Adrenal gland (tissue), 12 donors: ENCODE data around the gene GRID1. TPM values are rescaled to one million over a fixed set of nuclear protein-coding genes. Genes with fewer than 3 reads are reported as not detected.

Experiments used
- DNase-seq, 7 donors: peaks; one replicate each; pipeline ENCODE4 v3.0.0-alpha.2; 2019 to 2020
- H3K27ac ChIP-seq, 5 donors: fragments of 200-600 bp; sonication (generic) in 4 of 5; 1 replicate in 3 of 5; 2 replicates in 2 of 5; pipeline versions ENCODE4 v1.5.1 to v1.8.0; 2016 to 2020; ENCODE audit warnings: mild to moderate bottlenecking in 1 of 5
- H3K27me3 ChIP-seq: fragments of 200-600 bp; 2 replicates; pipeline ENCODE4 v1.8.0; 2021
- H3K36me3 ChIP-seq, 2 donors: fragments of 200-600 bp; replicated peaks in 1 of 2; 1 replicate in 1 of 2; 2 replicates in 1 of 2; pipeline versions ENCODE4 v1.5.1 to v1.8.0; 2018 to 2022
- H3K4me1 ChIP-seq, 2 donors: fragments of 200-600 bp; replicated peaks in 1 of 2; 1 replicate in 1 of 2; 2 replicates in 1 of 2; pipeline versions ENCODE4 v1.5.1 to v1.8.0; 2018 to 2021
- H3K4me3 ChIP-seq, 4 donors: fragments of 200-600 bp; sonication (generic) in 3 of 4; one replicate each; pipeline ENCODE4 v1.5.1; 2016 to 2018
- H3K9me3 ChIP-seq, 3 donors: fragments of 200-600 bp; sonication (generic) in 1 of 3; replicated peaks in 1 of 3; 1 replicate in 2 of 3; 2 replicates in 1 of 3; pipeline versions ENCODE4 v1.5.1 to v1.8.0; 2016 to 2021
- POLR2A ChIP-seq, 2 donors: fragments of 450-650 bp; IDR thresholded peaks; one replicate each; pipeline ENCODE4 v1.6.1; 2017; ENCODE audit warnings: antibody characterized with exemption in 2 of 2, mild to moderate bottlenecking in 2 of 2, moderate library complexity in 1 of 2
- WGBS, 4 donors: extraction: QIAGEN DNeasy Blood & Tissue Kit in 2 of 4; methylation state at CpG; one replicate each; pipeline versions ENCODE4 v1.1.5 to v1.1.7; 2013 to 2017; 5-methylcytosine and 5-hydroxymethylcytosine counted together
- intact Hi-C, 2 donors: fragments of 100-400 bp; cut with DNase I; formaldehyde crosslinking; loops; one replicate each; pipeline versions ENCODE4 v1.14.1 to v1.15.0; 2022 to 2023
- polyA plus RNA-seq, 3 donors: library from polyadenylated mRNA; stranded (reverse); fragments of 200-250 nt in 2 of 3; fragments of 350-450 nt in 1 of 3; fragmentation: Illumina TruSeq in 1 of 3; extraction: RNeasy Lipid Tissue Mini Kit (QIAGEN cat#74804) in 1 of 3; gene quantifications; one replicate each; pipeline ENCODE4 v1.2.3, GENCODE V29; 2013 to 2014
- total RNA-seq, 9 donors: library from RNA; depleted of rRNA in 4 of 9; stranded (reverse); fragments of >200 nt in 4 of 9; fragments of 120-200 nt in 1 of 9; fragmentation: NEBNext Ultra II Directional in 1 of 9; extraction: Animal tissue kit (Norgen Biotek cat#: 25700) in 1 of 9; gene quantifications; one replicate each; pipeline versions ENCODE4 v1.1.0 to v1.2.4, GENCODE V29; 2013 to 2023
- TF ChIP-seq, protein P1 (sequence below), 6 experiments: fragments of 450-650 bp in 4 of 6; fragments of 200-600 bp in 2 of 6; sonication (generic) in 1 of 6; IDR thresholded peaks; 1 replicate in 5 of 6; 2 replicates in 1 of 6; pipeline versions ENCODE4 v1.5.1 to v1.8.0; 2016 to 2021; ENCODE audit warnings: antibody characterized with exemption in 6 of 6, mild to moderate bottlenecking in 2 of 6, moderate library complexity in 1 of 6
- donor health status: healthy with polysubstance abuse.
- donor health status: Bipolar disorder and iron deficiency.
- donor health status: DM: yes; HTN: yes; CAD: no.
- donor health status: DM: no; HTN: no; CAD: no.
- donor health status: DM: no; HTN: no; CAD: no.
- donor health status: DM: yes; HTN: yes; CAD: no.

The GRID1 gene
- total and polyA plus RNA-seq, 12 donors, result 2.2 to 8.0 (median 4.1) TPM

DNA sequence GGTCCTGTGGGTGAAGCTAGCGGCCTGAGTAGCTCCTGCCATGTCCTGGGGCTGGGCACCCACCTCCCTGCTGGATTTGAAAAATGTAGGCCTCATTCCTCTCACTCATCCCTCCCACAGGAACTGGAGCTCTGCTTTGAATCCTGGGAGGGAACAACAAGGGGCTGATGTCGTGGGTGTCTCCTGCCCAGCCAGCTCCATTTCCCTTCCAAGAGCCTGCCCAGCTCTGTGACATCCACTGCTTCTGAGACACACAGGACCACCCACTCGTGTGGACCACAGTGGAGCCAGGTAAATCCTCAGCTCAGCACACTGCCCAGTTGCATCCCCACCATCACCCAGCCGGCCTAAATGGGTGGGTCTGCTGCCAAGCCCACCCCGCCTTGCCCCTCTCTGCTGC, 579.2 kb downstream of the GRID1 start:
- WGBS, 4 donors, result 63 to 92% (median 85%) methylated on average over 4 to 5 of the region's 5 CpGs
- intact Hi-C loops, result no loop called here
- Histone ChIP-seq H3K4me1 (no peaks in the 10 kb centered on the region), H3K9me3 (no peaks in the 10 kb centered on the region), H3K27ac (no peak overlapping the region), H3K36me3 (no peaks in the 10 kb centered on the region), H3K27me3 (no peaks in the 10 kb centered on the region), H3K4me3 (no peak overlapping the region)
- TF ChIP-seq, protein P1, sequence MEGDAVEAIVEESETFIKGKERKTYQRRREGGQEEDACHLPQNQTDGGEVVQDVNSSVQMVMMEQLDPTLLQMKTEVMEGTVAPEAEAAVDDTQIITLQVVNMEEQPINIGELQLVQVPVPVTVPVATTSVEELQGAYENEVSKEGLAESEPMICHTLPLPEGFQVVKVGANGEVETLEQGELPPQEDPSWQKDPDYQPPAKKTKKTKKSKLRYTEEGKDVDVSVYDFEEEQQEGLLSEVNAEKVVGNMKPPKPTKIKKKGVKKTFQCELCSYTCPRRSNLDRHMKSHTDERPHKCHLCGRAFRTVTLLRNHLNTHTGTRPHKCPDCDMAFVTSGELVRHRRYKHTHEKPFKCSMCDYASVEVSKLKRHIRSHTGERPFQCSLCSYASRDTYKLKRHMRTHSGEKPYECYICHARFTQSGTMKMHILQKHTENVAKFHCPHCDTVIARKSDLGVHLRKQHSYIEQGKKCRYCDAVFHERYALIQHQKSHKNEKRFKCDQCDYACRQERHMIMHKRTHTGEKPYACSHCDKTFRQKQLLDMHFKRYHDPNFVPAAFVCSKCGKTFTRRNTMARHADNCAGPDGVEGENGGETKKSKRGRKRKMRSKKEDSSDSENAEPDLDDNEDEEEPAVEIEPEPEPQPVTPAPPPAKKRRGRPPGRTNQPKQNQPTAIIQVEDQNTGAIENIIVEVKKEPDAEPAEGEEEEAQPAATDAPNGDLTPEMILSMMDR (IDR thresholded peaks at IDR 0.05), result no peak
- TF ChIP-seq POLR2A (IDR thresholded peaks at IDR 0.05), result no peak
- no peak for DNase-seq

DNA sequence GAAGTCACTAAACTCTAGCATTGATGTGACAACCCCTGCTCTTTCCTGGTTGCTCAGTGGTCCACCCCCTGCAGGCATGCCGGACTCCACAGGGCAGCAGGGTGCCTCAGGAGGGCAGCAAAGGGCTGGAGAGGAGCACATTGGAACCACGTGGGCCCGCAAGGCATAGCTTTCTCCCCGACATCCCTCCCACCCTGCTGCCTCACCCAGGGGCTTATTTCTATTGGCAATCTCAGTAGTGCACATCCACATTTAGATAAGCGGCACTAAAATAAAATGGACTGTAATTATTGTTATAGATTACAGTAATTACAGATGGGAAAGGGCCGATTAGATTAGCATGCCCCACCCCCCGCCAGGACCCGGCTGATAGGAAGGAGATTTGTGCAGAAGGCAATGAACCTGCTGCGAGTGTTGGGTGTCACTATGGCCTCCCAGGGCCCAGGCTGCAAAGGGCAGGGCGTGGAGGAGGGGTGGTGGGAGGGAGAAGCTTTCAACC, 580.1 kb downstream of the GRID1 start:
- Histone ChIP-seq H3K27ac (no peak overlapping the region), H3K9me3 (no peaks in the 10 kb centered on the region), H3K36me3 (no peaks in the 10 kb centered on the region), H3K27me3 (no peaks in the 10 kb centered on the region), H3K4me1 (no peaks in the 10 kb centered on the region), H3K4me3 (no peak overlapping the region)
- no peak for DNase-seq
- 76 to 82% (median 79%) methylated on average over 6 to 10 of the region's 10 CpGs for WGBS, 4 donors
- no peak for TF ChIP-seq POLR2A (IDR thresholded peaks at IDR 0.05)
- TF ChIP-seq, protein P1 (IDR thresholded peaks at IDR 0.05), result peak in 1 of 6 experiments; percentile 21
- intact Hi-C loops, result no loop called here

DNA sequence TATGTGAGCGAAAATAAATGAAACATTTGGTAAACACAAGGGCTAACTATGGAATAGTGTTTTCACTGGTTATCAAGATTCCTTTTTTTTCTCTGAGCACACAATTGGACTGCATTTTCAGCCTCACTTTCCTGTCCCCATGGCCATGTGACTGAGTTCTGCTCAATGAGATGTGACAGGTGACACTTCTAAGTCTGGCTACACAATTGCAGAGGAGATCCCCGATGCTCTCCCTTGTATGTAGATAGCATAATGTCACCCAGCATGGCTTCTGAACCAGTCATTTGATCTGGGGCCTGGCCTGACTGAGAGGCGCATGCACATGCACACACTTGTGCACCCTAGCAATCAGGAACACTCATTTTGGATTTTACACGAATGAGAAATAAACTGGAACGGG, 581.8 kb downstream of the GRID1 start:
- WGBS, 4 donors, result 75 to 88% (median 81%) methylated on average over 5 of the region's 5 CpGs
- no peaks in the 10 kb centered on the region for H3K4me1 ChIP-seq
- intact Hi-C loops, result no loop called here
- H3K9me3 ChIP-seq, result no peaks in the 10 kb centered on the region
- H3K4me3 ChIP-seq, result no peak overlapping the region
- H3K27me3 ChIP-seq, result no peaks in the 10 kb centered on the region
- TF ChIP-seq, protein P1 (IDR thresholded peaks at IDR 0.05), result no peak
- no peak for TF ChIP-seq POLR2A (IDR thresholded peaks at IDR 0.05)
- no peak for DNase-seq
- no peaks in the 10 kb centered on the region for H3K36me3 ChIP-seq
- no peak overlapping the region for H3K27ac ChIP-seq

DNA sequence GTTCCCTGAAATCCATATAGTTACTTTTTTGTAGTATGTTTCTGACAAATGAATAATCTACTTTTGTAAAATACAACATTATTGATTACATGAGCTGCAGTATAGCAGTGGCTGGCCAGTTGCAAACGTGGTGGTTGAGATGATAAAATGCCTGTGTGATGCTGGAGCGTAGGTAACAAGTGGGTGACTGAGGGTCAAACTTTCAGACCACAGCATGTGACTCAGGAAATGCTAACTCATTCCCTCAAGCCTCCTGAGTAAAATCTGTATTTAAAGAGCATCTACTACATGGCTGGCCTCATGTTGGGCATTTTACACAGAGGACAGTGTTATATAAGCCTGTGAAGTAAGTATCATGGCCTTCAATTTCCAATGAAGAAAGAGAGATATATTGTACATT, 585.2 kb downstream of the GRID1 start:
- H3K4me1 ChIP-seq, result no peaks in the 10 kb centered on the region
- TF ChIP-seq POLR2A (IDR thresholded peaks at IDR 0.05), result no peak
- H3K36me3 ChIP-seq, result no peaks in the 10 kb centered on the region
- WGBS, 4 donors, result 73 to 81% (median 79%) methylated on average over 2 of the region's 2 CpGs
- no peaks in the 10 kb centered on the region for H3K9me3 ChIP-seq
- no peak overlapping the region for H3K27ac ChIP-seq
- DNase-seq, result no peak
- H3K27me3 ChIP-seq, result no peaks in the 10 kb centered on the region
- no peak overlapping the region for H3K4me3 ChIP-seq
- intact Hi-C loops, result no loop called here

DNA sequence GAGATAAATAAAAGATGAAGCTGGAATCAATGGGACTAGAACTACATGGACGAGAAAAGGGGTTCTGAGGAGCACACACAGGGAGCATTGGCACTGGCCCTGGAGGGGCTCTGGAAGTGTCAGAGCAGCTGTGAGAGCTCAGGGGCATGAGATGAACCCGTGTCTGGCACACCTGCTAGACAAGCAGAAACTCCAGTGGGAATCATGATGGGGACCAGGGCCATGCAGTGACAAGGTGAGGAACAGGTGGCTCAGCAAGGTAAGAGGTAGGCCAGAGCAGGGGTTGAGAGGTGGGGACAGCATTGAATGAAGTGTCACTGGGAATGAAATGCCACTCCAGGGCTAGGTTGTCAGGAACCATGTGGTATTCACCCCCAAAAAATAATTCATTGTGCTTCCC, 588.5 kb downstream of the GRID1 start:
- Histone ChIP-seq H3K9me3 (no peaks in the 10 kb centered on the region), H3K36me3 (no peaks in the 10 kb centered on the region), H3K4me1 (no peaks in the 10 kb centered on the region), H3K4me3 (no peak overlapping the region), H3K27ac (no peak overlapping the region), H3K27me3 (no peaks in the 10 kb centered on the region)
- DNase-seq, result no peak
- WGBS, 4 donors, result 68 to 84% (median 77%) methylated on average over 2 of the region's 2 CpGs
- intact Hi-C loops, result no loop called here
- TF ChIP-seq POLR2A (IDR thresholded peaks at IDR 0.05), result no peak
- TF ChIP-seq, protein P1 (IDR thresholded peaks at IDR 0.05), result no peak
